Stimulated activated naive CD8-positive, alpha-beta T cell treated with anti-CD3 and anti-CD28 coated beads, Interleukin-15, amount 100 ng/mL, for 72 hours (primary cell): ENCODE measurements around the gene PRKD2.
A peak's percentile ranks its signal among the peaks of the same experiment; 100 is the strongest.

Experiments used
- ATAC-seq: fragments of 150-1000 bp; cut with Tn5 transposase; 2 replicates; pipeline ENCODE4 v1.10.0; 2021; ENCODE audit warnings: mild to moderate bottlenecking, moderate library complexity
- DNase-seq, 2 donors: peaks; one replicate each; pipeline ENCODE4 v3.0.0; 2021 to 2022
- H3K27ac Mint-ChIP-seq, 2 donors: one replicate each; pipeline ENCODE4 v1.8.0; 2022; ENCODE audit warnings: mild to moderate bottlenecking in 2 of 2, mixed read lengths in 2 of 2, moderate library complexity in 2 of 2
- H3K27me3 Mint-ChIP-seq: one replicate; pipeline ENCODE4 v1.8.0; 2022; ENCODE audit warnings: mixed read lengths
- H3K4me1 Mint-ChIP-seq: one replicate; pipeline ENCODE4 v1.8.0; 2022; ENCODE audit warnings: mild to moderate bottlenecking, mixed read lengths
- H3K4me3 Mint-ChIP-seq, 2 donors: one replicate each; pipeline ENCODE4 v1.8.0; 2022; ENCODE audit warnings: mild to moderate bottlenecking in 2 of 2, mixed read lengths in 2 of 2, moderate library complexity in 1 of 2
- H3K9me3 Mint-ChIP-seq, 2 donors: one replicate each; pipeline ENCODE4 v1.8.0; 2022; ENCODE audit warnings: mixed read lengths in 2 of 2

Gene PRKD2

DNA sequence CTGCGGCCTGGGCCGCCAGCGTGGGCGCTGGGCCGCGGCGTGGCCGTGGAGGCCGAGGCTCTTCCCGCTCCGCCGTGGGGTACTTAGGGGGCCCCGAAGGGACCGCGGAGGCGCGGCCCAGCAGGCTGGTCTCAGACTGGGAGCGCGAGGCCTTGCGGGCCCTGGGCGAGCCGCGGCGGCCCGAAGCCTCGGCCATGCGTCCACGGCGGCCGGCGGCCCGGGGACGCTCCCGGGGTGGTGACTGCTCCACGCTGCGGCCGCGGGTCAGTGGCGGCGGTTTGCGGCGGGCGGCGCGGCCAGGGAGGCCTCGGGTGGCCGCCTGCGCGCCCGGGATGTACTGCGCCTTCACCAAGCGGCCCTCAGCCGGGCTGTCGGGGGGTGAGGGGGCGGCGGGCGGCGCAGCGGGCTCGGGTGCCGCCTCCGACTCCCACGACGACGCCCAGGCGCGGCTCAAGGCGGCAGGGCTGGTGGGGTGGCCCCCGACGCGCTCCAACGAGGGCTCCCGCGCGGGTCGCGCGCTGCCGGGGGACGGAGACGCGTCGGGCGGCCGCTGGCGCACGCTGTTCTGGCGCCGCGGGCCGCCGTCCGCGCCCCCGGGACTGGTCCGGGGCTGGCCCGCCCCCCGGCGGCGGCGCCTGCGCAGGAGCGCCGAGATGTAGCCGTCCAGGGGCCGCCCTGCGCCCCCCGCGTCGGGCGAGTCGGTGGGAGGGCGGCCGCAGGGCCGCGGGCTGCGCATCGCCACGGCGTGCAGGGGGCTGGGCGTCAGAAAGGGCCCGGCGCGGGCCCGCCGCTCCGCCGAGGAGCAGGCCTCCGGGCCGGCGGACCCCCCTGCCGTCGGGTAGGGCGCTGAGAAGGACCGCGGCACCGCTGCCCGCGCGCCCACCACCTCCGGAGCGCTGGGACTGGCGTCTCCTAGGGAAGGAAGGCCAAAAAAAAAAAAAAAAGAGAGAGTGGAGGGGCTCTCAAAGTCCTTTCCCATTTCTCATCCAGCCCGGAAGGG lies 67.7 kb downstream of the PRKD2 start:
- no peaks in the 10 kb centered on the region for H3K9me3 Mint-ChIP-seq
- peak; percentile 48 for ATAC-seq
- H3K4me1 Mint-ChIP-seq, result peaks cover 16% of the 10 kb centered on the region
- H3K27me3 Mint-ChIP-seq, result peaks cover 62% of the 10 kb centered on the region
- no peak overlapping the region for H3K27ac Mint-ChIP-seq
- H3K4me3 Mint-ChIP-seq, result peak overlapping the region; percentile 51 to 58
- no peak for DNase-seq

DNA sequence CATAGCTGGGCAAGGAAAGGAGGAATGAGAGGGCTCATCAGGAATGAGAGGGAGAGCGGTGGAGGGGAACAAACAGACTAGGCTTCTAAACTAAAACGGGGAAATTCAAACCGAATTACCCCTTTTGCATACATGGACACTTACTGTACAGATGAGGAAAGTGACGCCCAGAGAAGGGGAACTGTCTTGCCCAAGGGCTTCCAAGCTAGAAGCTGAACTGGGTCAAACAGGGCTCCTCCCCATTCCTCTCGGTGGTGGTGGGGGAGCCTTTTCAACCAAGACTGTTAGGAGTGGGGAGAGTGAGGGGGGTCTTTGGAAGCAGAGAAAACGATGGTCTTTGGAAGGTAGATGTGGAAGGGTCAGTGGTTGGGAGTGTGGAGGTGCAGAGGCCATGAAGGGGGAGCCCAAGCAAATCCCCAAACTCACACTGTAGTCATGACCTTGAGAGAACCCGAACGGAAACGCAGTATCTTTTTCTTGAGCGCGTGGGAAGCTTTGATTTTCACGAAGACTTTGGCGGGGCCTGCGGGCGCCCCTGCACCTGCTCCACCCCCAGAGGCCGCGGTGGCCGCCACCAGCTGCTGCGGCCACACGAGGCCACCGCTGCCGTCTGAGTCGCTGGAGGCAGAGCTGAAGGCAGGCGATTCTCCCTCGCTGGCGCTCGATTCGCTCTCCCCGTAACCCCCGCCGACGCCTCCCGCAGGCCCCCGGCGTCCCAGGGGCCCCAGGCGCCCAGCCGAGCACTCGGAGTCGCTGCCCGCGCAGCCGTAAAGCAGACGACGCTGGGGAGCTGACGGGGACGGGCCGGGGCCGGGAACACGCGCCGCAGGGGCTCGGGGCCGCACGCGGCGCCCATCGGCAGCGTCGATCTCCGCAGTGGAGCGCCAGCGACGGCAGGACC lies 68.6 kb downstream of the PRKD2 start:
- Mint-ChIP-seq H3K4me3 (peak overlapping the region; percentile 49 to 56), H3K9me3 (no peaks in the 10 kb centered on the region), H3K27ac (no peak overlapping the region), H3K4me1 (peaks cover 10% of the 10 kb centered on the region), H3K27me3 (peaks cover 53% of the 10 kb centered on the region)
- no peak for DNase-seq
- ATAC-seq, result peak; percentile 53

DNA sequence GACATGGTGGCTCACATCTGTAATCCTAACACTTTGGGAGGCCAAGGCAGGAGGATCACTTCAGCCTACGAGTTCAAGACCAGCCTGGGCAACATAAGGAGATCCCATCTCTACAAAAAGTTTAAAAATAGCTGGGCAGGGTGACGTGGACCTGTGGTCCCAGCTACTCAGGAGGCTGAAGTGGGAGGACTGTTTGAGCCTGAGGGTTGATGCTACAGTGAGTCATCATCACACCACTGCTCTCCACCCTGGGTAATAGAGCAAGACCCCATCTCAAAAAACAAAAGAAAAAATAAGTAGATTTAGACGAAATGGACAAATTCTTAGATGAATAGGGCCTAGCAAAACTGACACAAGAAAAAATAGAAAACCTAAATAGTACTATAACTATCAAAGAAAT lies 70.5 kb downstream of the PRKD2 start:
- peaks cover 45% of the 10 kb centered on the region for H3K27me3 Mint-ChIP-seq
- ATAC-seq, result no peak

DNA sequence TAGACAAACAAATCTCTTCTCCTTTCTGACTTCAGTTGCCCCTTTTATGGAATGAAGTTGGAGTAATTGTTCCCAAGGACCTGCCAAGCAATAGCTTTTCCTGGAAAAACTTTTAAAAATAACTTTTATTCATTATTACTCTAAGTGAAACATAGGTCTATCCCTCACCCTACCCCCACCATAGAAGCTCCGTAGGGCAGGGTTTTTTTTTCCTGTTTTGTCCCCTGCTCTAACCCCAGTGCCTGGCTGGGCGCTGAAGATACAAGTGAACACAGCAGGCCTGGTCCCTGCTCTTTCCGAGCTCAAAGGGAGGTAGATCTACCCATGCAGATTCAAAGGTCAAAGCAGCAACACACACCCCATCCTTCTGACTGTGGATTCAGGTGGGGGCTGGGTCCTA lies 72.2 kb downstream of the PRKD2 start:
- Mint-ChIP-seq H3K9me3 (no peaks in the 10 kb centered on the region), H3K27ac (no peak overlapping the region), H3K4me1 (peaks cover 10% of the 10 kb centered on the region), H3K4me3 (no peak overlapping the region), H3K27me3 (peaks cover 36% of the 10 kb centered on the region)
- DNase-seq, result no peak
- no peak for ATAC-seq

More for the DNA sequence above, 70.5 kb downstream of the PRKD2 start:
- DNase-seq, result no peak
- H3K27ac Mint-ChIP-seq, result no peak overlapping the region
- no peaks in the 10 kb centered on the region for H3K9me3 Mint-ChIP-seq
- no peak overlapping the region for H3K4me3 Mint-ChIP-seq
- H3K4me1 Mint-ChIP-seq, result peaks cover 10% of the 10 kb centered on the region

DNA sequence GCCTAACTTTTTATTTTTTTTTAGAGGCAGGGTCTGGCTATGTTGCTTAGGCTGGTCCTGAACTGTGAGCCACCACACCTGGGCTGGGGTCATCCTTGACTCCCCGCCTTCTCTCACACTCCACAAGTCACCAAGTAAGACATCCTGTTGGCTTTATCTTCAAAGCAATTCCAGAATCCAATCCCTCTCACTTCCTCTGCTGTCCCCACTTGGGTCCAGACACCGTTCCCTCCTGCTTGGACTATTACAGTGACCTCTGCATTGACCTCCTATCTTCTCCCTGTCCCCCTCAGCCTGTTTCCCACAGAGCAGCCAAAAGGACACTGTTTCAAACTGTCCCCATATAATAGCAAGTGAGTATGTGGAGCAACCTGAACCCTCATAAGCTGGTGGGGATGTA lies 76.3 kb downstream of the PRKD2 start:
- H3K4me1 Mint-ChIP-seq, result no peaks in the 10 kb centered on the region
- ATAC-seq (no peak), DNase-seq (no peak)
- H3K9me3 Mint-ChIP-seq, result no peaks in the 10 kb centered on the region
- H3K4me3 Mint-ChIP-seq, result peak overlapping the region in 1 of 2 donors; percentile 23
- H3K27me3 Mint-ChIP-seq, result peaks cover 17% of the 10 kb centered on the region
- H3K27ac Mint-ChIP-seq, result no peak overlapping the region

DNA sequence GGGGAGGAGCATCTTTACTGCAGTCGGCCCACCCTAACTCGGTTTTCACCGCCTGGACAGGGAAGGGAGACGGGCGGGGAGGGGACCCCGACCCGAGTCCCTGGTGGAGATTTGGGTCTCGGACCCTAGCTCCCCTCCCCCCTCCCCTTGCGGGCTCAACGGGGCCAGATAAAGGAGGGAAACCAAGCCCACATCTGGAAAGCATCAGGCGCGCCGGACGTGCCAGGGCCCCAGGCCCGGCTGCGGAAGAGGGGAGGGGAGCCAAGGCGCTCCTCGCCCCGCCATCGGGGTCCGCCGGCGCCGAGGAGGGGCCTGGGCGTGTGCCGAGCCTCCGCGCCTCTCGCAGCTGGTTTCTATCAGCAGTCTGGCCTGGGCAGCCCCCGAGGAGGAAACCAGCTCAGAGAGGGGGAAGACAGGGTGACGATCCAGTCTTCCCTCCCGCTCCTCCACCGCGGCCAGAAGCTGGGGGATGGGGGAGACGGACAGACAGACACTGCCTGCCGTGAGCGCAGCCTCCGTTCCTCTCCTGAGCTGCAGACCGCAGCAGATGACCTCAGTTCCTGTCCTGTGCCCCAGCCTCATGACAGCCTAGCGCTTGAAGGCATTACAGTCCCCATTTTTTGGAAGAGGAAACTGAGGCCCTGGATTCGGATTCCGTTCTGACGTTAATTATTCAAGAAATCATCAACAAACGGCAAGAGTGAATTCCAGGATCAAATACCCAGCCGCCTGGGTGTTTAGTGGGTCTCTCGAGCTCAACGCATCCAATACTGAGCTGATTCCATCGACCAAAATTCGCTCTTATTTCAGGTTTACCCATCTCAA lies 77.3 kb downstream of the PRKD2 start:
- no peak overlapping the region for H3K4me3 Mint-ChIP-seq
- H3K4me1 Mint-ChIP-seq, result peaks cover 6% of the 10 kb centered on the region
- no peak overlapping the region for H3K27ac Mint-ChIP-seq
- ATAC-seq (peak; percentile 22), DNase-seq (peak in 1 of 2 donors; percentile 56)
- H3K9me3 Mint-ChIP-seq, result no peaks in the 10 kb centered on the region
- H3K27me3 Mint-ChIP-seq, result peaks cover 17% of the 10 kb centered on the region

DNA sequence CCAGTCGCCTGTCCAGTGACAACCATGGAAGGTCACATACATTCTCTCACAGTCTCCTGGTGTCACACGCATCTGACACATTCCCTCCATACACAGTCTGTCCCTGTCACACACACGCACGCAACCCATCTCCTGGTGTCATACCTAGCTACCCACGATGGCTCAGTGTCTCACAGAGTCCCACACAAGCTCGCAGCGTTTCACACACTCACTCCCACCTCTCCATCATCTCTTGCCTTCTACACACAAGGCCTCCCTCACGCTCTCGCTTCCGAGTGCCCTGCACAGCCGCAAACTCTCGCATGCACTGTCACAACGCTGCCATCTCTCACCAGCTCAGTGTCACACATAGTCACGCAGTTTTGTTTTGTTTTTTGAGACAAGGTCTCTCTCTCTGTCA lies 79.7 kb downstream of the PRKD2 start:
- H3K4me1 Mint-ChIP-seq, result peaks cover 17% of the 10 kb centered on the region
- DNase-seq (no peak), ATAC-seq (no peak)
- H3K9me3 Mint-ChIP-seq, result no peaks in the 10 kb centered on the region
- no peak overlapping the region for H3K4me3 Mint-ChIP-seq
- H3K27ac Mint-ChIP-seq, result no peak overlapping the region
- H3K27me3 Mint-ChIP-seq, result peaks cover 8% of the 10 kb centered on the region

DNA sequence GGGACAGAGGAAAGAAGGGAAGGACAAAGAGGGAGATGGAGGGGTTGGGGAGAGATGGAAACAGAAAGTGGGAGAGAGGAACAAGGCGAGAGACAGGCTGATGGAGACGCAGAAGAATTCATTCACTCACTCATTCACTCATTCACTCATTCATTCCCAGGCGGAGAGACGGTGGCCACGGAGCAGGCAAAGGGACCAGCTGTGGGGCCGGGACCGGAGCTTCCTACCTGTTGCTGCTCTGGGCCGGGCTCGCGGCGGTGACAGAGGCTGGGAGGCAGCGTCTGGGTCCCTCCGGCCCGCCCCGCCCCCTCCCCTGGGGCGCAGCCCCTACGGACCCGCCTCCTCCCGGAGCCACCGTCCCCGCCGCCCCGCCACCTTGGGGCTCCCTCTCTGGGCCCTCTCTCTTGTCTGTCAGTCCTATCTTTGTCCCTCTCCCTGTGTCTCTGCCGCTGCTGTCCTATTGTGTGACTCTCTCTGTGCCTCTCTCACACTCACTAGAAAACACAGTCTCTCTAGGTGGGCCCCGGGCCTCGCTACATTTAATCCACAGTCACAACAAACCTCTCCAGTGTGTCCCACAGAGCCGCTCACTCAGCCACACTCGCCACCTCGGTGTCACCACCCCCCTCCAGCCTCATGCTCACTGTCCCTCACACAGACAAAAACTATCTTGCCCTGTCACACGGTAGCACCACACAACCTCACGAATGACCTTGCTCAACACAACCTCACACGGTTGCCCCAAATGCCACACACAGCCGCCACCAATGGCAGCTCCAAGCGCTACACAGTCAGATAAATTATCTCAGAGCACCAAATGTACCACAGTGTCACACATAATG lies 80.8 kb downstream of the PRKD2 start, which contains the start of gene GNG8:
GNG8 (minus strand) TSS at position 283 of the 842 bp plus-strand sequence. CDS start 1,520 bp downstream, outside the sequence.
- DNase-seq, result no peak
- Mint-ChIP-seq H3K4me3 (peak within 1 kb of the TSS; percentile 82 to 88), H3K27me3 (peaks cover 8% of the 10 kb centered on the region), H3K9me3 (no peaks in the 10 kb centered on the region), H3K4me1 (peaks cover 18% of the 10 kb centered on the region), H3K27ac (peak within 1 kb of the TSS; percentile 34 to 57)
- ATAC-seq, result no peak

DNA sequence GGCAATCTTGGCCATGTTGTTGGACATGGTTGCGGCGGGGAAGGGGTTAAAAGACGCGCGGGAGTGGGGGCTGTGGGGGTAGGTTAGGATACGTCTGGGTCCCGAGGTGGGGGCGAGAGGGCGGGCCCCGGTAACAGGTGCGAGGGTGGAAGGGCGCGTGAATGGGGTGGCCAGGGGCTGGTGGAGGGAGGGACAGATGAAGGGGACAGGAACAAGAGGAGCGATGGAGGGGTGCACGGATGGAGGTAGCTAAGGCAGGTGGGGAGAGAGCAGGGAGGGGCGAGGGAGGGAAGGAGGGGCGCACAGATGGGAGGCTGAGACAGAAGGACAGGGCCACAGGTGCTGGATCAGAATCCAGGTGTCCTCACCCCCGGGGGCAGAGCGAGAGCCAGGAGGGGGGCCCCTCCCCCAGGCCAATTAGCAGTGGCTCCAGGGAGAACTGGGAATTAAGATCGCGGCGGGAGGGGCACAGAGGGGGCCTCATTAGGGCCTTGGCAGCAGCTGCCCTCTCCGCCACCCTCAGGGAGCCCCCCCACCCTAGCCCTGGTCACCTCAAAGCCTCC lies 82.2 kb downstream of the PRKD2 start:
- ATAC-seq (no peak), DNase-seq (no peak)
- Mint-ChIP-seq H3K4me3 (peak overlapping the region; percentile 82 to 88), H3K27ac (peak overlapping the region in 1 of 2 donors; percentile 57), H3K9me3 (no peaks in the 10 kb centered on the region), H3K4me1 (peaks cover 30% of the 10 kb centered on the region), H3K27me3 (no peaks in the 10 kb centered on the region)

DNA sequence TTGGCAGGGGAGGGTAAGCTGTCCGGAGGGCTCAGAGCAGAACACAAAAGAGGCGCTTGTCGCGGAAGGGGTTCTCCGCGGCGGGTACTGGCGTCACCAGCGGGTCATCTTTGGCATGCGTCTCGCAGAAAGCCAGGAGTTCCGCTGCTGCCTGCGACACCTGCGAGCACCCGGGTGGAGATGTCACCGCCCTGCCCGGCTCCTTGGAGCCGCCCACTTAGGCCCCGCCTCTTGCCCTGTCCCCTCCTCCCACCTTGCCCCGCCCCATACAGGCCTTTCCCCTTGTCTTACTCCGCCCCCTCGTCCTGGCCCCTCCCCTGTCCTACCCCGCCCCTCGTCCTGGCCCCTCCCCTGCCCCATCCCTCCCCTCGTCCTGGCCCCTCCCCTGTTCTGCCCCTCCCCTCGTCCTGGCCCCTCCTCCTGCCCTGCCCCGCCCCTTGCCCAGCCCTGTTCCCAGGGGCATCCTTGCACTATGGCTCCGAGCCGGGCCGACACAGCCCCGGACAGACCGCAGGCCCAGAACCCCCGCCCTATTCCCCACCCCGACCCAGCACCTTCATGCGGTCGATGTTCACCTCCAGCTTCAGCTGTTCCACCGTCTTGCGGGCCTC lies 82.8 kb downstream of the PRKD2 start:
- peak overlapping the region; percentile 82 to 88 for H3K4me3 Mint-ChIP-seq
- H3K4me1 Mint-ChIP-seq, result peaks cover 33% of the 10 kb centered on the region
- ATAC-seq, result peak; percentile 71
- H3K27me3 Mint-ChIP-seq, result no peaks in the 10 kb centered on the region
- H3K27ac Mint-ChIP-seq, result peak overlapping the region; percentile 12 to 66
- H3K9me3 Mint-ChIP-seq, result no peaks in the 10 kb centered on the region
- peak; percentile 98 for DNase-seq

DNA sequence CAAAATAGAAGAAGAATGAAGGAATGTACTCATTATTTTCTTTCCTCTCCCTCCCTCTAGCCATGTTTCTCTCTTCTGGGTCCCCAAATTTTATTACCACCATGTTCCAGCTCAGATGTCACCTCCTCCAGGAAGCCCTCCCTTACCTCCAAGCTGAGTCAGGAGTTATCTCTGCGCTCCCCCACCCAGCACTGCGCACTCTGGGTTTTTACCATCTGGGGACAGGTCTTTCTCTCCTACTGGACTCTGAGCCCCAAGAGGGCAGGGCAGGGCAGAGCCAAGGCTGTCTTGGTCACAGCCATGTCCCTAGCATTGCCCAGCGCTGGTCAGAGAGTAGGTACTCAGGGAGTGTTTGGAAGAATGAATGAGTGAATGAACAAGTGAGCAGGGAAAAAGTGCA lies 83.8 kb downstream of the PRKD2 start:
- H3K4me3 Mint-ChIP-seq, result peak overlapping the region; percentile 82 to 88
- ATAC-seq, result no peak
- DNase-seq, result no peak
- no peak overlapping the region for H3K27ac Mint-ChIP-seq
- no peaks in the 10 kb centered on the region for H3K9me3 Mint-ChIP-seq
- no peaks in the 10 kb centered on the region for H3K27me3 Mint-ChIP-seq
- peaks cover 44% of the 10 kb centered on the region for H3K4me1 Mint-ChIP-seq

DNA sequence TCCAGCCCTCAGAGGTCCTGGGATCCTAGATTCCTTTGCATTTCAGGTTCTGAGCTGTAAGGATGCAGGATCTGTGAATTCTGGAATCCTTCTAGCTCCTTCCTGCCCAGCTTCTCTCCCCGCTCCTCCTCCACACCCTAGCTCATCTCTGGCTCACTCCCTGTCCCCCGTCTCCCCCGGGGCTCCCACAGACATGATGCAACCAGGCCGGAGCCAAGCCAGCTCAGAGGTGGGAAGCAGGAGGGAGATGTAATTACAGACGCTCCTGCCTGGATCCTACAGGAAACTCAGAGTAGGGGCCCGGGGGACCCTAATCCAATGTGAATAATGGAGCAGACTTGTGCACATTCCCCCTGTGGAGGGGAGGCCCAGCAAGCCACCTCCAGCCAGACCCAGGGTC lies 85.4 kb downstream of the PRKD2 start:
- ATAC-seq (no peak), DNase-seq (no peak)
- Mint-ChIP-seq H3K27me3 (no peaks in the 10 kb centered on the region), H3K27ac (no peak overlapping the region), H3K4me1 (peaks cover 58% of the 10 kb centered on the region), H3K9me3 (no peaks in the 10 kb centered on the region), H3K4me3 (no peak overlapping the region)

DNA sequence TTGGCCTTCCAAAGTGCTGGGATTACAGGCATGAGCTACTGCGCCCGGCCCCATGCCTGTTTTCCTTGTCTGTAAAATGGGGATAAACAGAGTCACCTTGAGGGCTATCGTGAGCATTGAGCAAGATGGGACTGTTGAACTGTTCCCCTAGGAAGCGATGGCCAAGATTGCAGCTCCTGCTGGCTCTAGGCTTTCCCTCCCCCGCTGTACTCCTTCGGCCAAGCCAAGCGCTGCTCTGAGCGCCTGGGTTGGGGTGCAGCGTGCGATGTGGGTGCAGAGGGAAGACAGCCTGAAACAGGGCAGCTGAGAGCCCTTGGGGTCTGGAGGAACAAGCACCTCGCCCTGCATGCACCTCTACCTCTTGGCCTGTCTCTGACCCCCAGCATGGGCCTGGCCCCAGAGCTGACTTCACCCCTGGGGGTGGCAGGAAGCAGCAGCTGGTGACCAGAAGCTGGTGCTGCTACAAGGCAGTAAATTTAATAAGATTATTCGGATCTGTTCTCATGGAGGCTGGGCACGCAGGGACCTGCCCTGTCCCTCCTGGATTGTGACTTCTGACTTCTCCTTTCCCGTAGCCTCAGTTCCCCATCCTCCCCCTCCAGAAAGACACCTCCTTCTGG lies 86.2 kb downstream of the PRKD2 start:
- Mint-ChIP-seq H3K9me3 (no peaks in the 10 kb centered on the region), H3K4me3 (no peak overlapping the region), H3K27ac (no peak overlapping the region), H3K4me1 (peaks cover 66% of the 10 kb centered on the region), H3K27me3 (no peaks in the 10 kb centered on the region)
- no peak for DNase-seq
- ATAC-seq, result no peak
